Measurements from ENCODE around the gene DNAH8. TPM values are rescaled to one million over a fixed set of nuclear protein-coding genes. Genes with fewer than 3 reads are reported as not detected.

The DNAH8 gene
- polyA plus RNA-seq, 3 donors = 0.31 to 0.79 (median 0.37) TPM

- DNase-seq = no peak
Observed at GRCh38 chr6:39009476-39009875, 294.4 kb downstream of the DNAH8 start.

DNA sequence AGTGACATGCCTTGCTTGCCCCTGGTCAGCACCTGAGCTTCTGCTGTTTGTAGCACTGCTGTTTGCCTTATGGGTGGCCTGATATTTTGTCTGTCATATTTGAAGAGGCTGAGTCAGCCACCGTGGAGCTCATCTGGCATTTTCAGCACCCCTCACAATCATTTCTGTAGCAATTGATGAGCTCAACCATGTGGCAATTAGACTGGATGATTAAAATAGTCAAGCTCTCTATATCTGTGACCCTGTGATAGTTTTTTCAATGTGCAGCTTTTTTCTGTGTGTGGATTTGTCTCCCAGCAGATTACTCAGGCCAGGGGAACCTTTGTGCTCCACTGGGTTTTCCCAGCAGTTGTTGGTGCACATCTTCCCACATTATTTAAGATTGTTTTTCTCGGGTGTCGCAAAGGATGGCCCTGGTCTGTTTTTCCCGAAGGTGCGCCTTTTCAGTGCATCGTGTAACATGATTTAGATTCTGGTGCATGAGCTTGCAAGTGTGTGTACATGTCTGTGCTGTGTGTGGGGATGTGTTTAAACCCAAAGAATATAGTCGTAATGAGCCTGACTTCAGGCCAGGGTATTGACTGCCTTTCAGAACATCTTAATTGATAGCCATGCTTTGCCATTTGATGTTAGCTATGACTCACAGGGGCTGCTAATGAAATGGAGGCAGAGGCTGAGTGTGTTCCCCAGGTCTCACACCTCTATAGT is 301.9 kb downstream of the DNAH8 start:
- no peak for DNase-seq

GRCh38 chr6:39017547-39017880 is 302.4 kb downstream of the DNAH8 start:
- DNase-seq = no peak

DNA sequence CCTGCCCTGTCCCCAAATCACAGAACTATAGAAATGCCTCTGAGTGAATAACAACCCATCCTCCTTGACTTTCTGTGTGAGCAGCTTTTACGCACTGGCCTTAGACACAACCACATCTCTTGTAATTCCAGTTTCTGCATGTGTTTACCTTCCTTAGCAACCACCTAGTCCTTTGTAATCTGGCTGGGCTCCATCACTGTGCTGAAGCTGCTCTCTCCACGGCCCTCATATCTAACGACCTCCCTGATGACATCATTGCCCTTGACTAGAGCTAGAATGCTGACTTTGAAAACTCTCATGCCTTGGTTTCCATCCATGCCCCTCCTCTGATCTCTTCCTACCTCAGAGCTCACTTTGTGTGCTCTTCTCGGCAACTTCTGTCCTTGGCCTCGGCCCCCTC is 303.0 kb downstream of the DNAH8 start:
- DNase-seq = no peak

- DNase-seq = no peak
Observed at GRCh38 chr6:39020136-39020535, 305.0 kb downstream of the DNAH8 start.

- DNase-seq = no peak
Observed at GRCh38 chr6:39021041-39021440, 305.9 kb downstream of the DNAH8 start.

DNA sequence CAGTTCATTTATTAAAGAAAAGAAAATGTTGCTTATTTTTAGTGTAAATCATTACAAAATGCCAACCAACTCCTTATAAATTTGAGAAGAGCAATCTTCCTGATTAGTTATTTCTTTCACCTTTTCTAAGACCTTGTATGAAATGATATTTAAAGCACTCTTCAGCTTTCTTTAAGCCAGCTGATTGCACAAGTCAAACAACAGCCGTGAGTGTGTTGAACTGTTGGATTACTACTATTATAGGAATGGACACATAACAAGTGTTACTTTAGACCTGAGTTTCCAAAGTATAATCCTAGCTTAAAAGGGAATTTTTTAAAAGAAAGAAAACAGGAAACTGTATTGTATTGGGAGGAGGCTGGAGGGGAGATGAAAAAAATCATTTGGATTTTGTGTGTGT is 306.7 kb downstream of the DNAH8 start:
- DNase-seq = no peak

- DNase-seq = no peak
Observed at GRCh38 chr6:39026175-39026574, 311.1 kb downstream of the DNAH8 start.

DNA sequence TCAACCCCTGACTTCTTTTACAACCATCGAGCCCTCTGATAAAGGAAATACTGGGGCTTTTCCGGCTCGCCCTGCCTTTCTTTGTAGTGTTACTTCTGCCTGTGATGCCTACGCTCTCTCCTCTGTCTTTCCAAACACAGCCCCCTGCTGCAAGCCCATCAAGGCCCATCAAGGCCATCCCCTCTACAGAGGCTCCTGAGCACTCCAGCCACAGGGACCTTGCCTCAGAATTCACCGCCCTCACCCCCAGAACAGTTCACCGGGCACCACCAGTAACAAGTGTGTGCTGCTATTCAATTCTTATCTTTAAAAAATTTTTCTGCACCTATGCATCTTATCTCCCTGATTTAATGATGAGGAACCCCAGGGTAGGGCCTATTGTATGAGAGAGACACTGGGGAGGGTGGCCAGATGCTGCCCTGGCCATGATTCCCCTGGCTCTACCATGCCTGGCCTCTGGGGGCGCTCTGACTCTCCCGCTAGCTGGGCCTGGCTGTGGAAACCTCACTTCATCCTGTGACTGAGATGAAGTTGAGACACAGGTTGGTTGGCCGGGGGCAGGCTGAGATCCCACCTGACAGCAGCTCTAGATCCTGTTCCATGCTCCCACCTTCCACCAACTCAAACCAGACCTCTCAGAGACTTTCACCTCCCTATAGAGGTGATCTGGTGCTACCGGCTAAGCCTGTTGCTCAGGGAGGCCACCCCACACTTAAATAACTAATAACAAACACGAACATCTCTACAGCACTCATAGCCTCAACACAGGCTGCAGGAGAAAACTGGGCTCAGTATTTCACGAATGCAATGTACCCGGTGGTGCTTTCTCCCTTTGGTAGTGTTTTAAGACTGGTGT is 314.3 kb downstream of the DNAH8 start:
- no peak for DNase-seq

DNA sequence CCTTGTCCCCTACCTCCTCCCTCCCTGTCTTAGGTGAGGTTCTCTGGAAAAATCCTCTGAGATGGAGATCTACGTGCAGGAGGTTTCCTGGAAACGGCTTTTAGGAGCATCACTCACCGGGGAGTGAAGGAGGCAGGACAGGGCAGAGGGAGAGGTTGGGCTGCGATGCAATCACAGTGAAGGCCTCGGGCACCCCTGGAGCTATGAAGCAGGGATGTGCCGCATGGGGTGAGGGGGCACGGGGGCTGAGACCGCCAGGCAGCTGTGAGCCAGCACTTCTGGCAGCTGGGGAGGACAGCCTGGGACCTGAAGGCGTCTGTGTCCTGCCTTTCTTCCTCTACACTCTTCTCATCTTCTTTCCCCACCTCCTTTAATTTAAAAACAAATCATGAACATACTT is 320.6 kb downstream of the DNAH8 start:
- DNase-seq = no peak

DNA sequence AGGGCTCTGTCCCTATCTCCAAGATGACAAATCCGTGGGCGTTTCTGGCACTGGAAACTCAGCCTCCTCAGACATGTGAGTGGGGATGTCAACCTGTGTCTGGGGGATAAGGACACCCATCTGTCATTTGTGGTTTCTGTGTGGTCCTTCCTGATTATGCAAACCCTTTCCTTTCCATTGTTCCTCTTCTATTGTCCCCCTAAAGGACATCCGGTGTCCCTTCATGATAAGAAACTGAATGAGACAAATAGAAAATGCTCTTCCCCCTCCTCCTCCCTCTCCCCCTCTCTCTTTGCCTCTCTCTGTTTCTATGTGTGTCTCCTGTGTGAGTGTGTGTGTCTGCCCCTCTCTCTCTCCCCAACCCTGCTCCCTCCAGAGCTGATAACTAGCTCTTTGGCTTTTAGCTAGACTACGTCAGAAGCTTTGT is 322.0 kb downstream of the DNAH8 start:
- no peak for DNase-seq

DNA sequence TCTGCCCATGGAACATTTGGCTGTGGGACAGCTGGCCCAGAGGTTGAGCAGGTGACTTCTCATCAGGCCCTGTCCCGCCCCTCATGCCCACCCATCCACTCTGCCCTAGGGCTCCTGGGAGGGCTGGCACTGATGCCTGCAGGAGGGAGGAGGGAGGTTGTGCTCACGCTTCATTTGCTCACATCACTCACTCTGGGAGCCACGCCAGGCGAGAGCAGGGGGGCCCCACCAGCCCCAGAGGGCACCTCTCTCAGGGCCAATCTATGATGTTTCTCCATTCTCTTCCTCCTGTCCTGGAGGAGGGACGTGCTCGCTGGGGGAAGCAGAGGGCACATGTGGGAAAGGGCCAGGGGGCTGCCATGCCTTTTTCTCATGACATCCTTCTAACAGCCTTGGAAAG is 322.6 kb downstream of the DNAH8 start:
- DNase-seq = no peak

GRCh38 chr6:39040080-39040673 is 325.1 kb downstream of the DNAH8 start:
- DNase-seq = no peak

DNA sequence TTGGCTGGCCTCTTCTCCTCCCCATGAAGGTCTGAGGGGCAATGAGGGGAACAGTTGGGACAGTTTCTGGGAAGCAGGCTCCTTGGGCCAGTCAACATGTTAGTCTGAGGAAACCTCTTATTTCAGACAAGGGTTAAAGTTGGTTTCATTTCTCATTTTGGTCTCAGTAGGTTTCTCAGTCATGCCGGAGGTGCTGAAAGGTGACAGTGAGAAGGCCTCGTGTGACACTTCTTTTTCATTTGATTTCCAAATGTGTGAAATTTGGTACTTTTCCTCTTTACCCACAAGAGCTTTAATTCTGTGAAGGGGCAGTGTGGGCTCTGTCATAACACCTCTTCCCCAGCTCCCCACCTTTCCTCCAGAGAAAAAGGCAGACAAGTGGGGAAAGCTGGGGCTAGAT is 326.0 kb downstream of the DNAH8 start:
- no peak for DNase-seq

GRCh38 chr6:39043776-39044175 is 328.7 kb downstream of the DNAH8 start:
- no peak for DNase-seq

DNA sequence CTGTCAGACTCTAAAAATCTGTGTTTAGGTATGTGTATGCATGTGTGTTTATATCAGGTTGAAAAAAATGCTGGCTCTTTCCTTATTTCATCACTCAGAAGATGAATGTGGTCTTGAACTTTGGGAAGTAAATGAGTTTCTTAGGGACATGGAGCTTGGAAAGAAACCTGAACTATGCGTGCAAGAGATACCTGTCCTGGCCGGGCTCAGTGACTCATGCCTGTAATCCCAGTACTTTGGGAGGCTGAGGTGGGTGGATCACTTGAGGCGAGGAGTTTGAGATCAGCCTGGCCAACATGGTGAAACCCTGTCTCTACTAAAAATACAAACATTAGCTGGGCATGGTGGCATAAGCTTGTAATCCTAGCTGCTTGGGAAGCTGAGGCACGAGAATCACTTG is 329.1 kb downstream of the DNAH8 start:
- no peak for DNase-seq

GRCh38 chr6:39047434-39048327 is 332.6 kb downstream of the DNAH8 start:
- no peak for DNase-seq

GRCh38 chr6:39048481-39049399 is 333.6 kb downstream of the DNAH8 start, which contains the start of gene GLP1R:
TSS of gene GLP1R (plus strand) at chr6:39048781. CDS start at chr6:39048841, 60 bp downstream.
- peak; percentile 16 for DNase-seq

GRCh38 chr6:39049575-39050283 is 334.6 kb downstream of the DNAH8 start:
- DNase-seq = no peak
